SH-SY5Y (cell line): ENCODE measurements around the gene SLC24A3.

Source experiments
- GATA2 ChIP-seq: IDR thresholded peaks from 2 replicates; pipeline ENCODE4 v1.6.1; 2011; ENCODE audit warnings: mild to moderate bottlenecking, low read depth, low read length
- GATA3 ChIP-seq: IDR thresholded peaks from 2 replicates; pipeline ENCODE4 v1.6.1; 2011; ENCODE audit warnings: low read depth, mild to moderate bottlenecking, low read length, moderate library complexity

DNA sequence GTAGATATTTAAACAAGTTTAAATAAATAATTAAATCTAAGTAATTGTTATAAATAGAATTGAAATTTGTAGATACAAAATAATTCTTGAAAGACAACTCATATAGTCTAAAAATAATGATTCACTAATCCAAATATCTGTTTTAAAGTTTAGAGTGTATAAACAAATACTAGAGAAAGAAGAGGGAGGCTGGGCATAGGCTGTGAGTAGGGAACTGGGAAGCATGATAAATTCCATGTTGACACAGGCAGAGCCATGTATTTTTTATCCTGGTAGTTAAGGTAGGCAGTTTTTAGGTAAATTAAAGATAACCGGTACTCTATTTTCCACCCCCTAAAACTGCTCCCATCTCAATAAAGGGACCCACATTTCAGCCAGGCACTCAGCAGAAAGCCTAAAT is 534.0 kb downstream of the SLC24A3 start:
- TF ChIP-seq GATA3 (no peak), GATA2 (no peak)
